K562 (cell line): ENCODE measurements around the gene MYO18A. TPM values are rescaled to one million over a fixed set of nuclear protein-coding genes. Genes with fewer than 3 reads are reported as not detected.

Source experiments
- ATAC-seq: fragments of 200-7000 bp; cut with Tn5 transposase; 3 replicates; pipeline ENCODE4 v1.9.1; 2020; ENCODE audit warnings: moderate library complexity
- BruUV-seq: library from RNA; stranded (reverse); fragments of 400-500 nt; replicated peaks from 2 replicates; lab custom pipeline; 2021; lab: Mats Ljungman, UMichigan
- CTCF ChIA-PET: fragments of 300-600 bp; formaldehyde crosslinking; extraction: SDS; loops from one replicate; lab custom pipeline; 2021; ENCODE audit warnings: low intra/inter-chr PET ratio; lab: Yijun Ruan, JAX
- POLR2A ChIA-PET: fragments of 300-600, 350-650 bp; sonication (Branson Sonifier 250); formaldehyde crosslinking; extraction: SDS; loops from one replicate; lab custom pipeline; 2021; ENCODE audit warnings: antibody characterized with exemption, inconsistent platforms; lab: Yijun Ruan, JAX
- DNase-seq, 4 experiments: peaks; one replicate each; pipeline versions ENCODE4 v3.0.0 to v3.0.0-alpha.2; 2011 to 2018; ENCODE audit warnings: low spot score in 3 of 4, mixed read lengths in 3 of 4; ENCODE audit errors: extremely low read depth in 1 of 4
- FAIRE-seq: peaks from 2 replicates; lab custom pipeline; 2011; peaks lifted over from hg19 to GRCh38; lab: Jason Lieb, UNC
- H2AFZ ChIP-seq: 2 replicates; pipeline ENCODE4 v1.6.0; 2011; ENCODE audit warnings: low read depth, low read length, control low read depth, inconsistent platforms
- H3K27ac ChIP-seq: fragments of 200-600 bp; 3 replicates; pipeline ENCODE4 v1.8.0; 2011; ENCODE audit warnings: low read depth, mild to moderate bottlenecking, control low read depth, inconsistent platforms, low read length, moderate library complexity, mixed read lengths; ENCODE audit errors: extremely low read depth
- H3K27me3 ChIP-seq, 2 experiments: fragments of 300-600 bp in 1 of 2; 2 replicates in 1 of 2; 3 replicates in 1 of 2; pipeline versions ENCODE4 v1.6.0 to v1.8.0; 2011; ENCODE audit warnings: inconsistent platforms in 2 of 2, low read length in 2 of 2, mild to moderate bottlenecking in 1 of 2, mixed read lengths in 1 of 2, moderate library complexity in 1 of 2; ENCODE audit not compliant: control insufficient read depth in 2 of 2, insufficient read depth in 2 of 2
- H3K36me3 ChIP-seq: fragments of 300-600 bp; 3 replicates; pipeline ENCODE4 v1.8.0; 2011; ENCODE audit warnings: mild to moderate bottlenecking, low read length, inconsistent platforms; ENCODE audit not compliant: control insufficient read depth, insufficient read depth
- H3K4me1 ChIP-seq, 2 experiments: fragments of 200-600 bp in 1 of 2; replicated peaks in 1 of 2; 2 replicates in 1 of 2; 3 replicates in 1 of 2; pipeline versions ENCODE4 v1.5.1 to v1.8.0; 2011; ENCODE audit warnings: inconsistent platforms in 2 of 2, low read length in 2 of 2, mild to moderate bottlenecking in 1 of 2, mixed read lengths in 1 of 2, moderate library complexity in 1 of 2; ENCODE audit not compliant: control insufficient read depth in 2 of 2, insufficient read depth in 2 of 2
- H3K4me2 ChIP-seq: 2 replicates; pipeline ENCODE4 v1.6.1; 2011; ENCODE audit warnings: low read length, control low read depth, inconsistent platforms, mixed read lengths; ENCODE audit not compliant: insufficient read depth
- H3K4me3 ChIP-seq: fragments of 200-600 bp; sonication (generic), shearing (Covaris generic); 2 replicates; pipeline ENCODE4 v1.5.1; 2016; ENCODE audit warnings: control low read depth, inconsistent platforms
- H3K79me2 ChIP-seq: fragments of 200-600 bp; 3 replicates; pipeline ENCODE4 v1.8.0; 2011; ENCODE audit warnings: low read length, inconsistent platforms; ENCODE audit not compliant: control insufficient read depth, insufficient read depth
- H3K9ac ChIP-seq, 2 experiments: 2 replicates each; pipeline versions ENCODE4 v1.6.0 to v1.6.1; 2011; ENCODE audit warnings: low read depth in 2 of 2, low read length in 2 of 2, control low read depth in 1 of 2, inconsistent platforms in 1 of 2, mild to moderate bottlenecking in 1 of 2, mixed read lengths in 1 of 2; ENCODE audit not compliant: insufficient read depth in 1 of 2
- H3K9me1 ChIP-seq: one replicate; pipeline ENCODE4 v1.6.0; 2011; ENCODE audit warnings: inconsistent platforms, mild to moderate bottlenecking, low read length, moderate library complexity; ENCODE audit not compliant: control insufficient read depth, insufficient read depth
- H3K9me3 ChIP-seq: replicated peaks from 2 replicates; pipeline ENCODE4 v1.5.1; 2011; ENCODE audit warnings: low read depth, low read length, inconsistent platforms; ENCODE audit not compliant: control insufficient read depth, insufficient read depth
- H4K20me1 ChIP-seq: replicated peaks from 2 replicates; pipeline ENCODE4 v1.6.1; 2011; ENCODE audit warnings: low read length, inconsistent platforms, mixed read lengths; ENCODE audit not compliant: control insufficient read depth, insufficient read depth
- REST ChIP-seq, 2 experiments: fragments of 450-650 bp; formaldehyde crosslinking in 1 of 2; IDR thresholded peaks; 2 replicates each; pipeline versions ENCODE4 v1.4.0 to v1.6.1; 2014 to 2020; ENCODE audit warnings: mild to moderate bottlenecking in 2 of 2, borderline replicate concordance in 1 of 2, low read depth in 1 of 2
- THAP7 ChIP-seq: fragments of 250-450 bp; sonication (Bioruptor Pico); IDR thresholded peaks from 2 replicates; pipeline ENCODE4 v1.5.0; 2021
- WGBS: fragments of 100-300 bp; shearing (Covaris generic); methylation state at CpG from one replicate; pipeline ENCODE4 v1.1.6; 2016; ENCODE audit warnings: low coverage, mixed read lengths; ENCODE audit not compliant: insufficient coverage; ENCODE audit errors: missing lambda C conversion rate; 5-methylcytosine and 5-hydroxymethylcytosine counted together
- in situ Hi-C: fragments of 300-500 bp; cut with MboI; formaldehyde crosslinking; loops from 4 replicates; pipeline ENCODE4 v1.15.0; 2018; ENCODE audit warnings: inconsistent platforms, mixed read lengths
- intact Hi-C: fragments of 100-400 bp; cut with micrococcal nuclease; formaldehyde crosslinking; loops from 2 replicates; pipeline ENCODE4 v1.14.2; 2022
- polyA plus RNA-seq, 8 experiments: library from polyadenylated mRNA; depleted of rRNA in 4 of 8; stranded (reverse) in 5 of 8; unstranded in 3 of 8; fragments of >200 nt; fragmentation: Nextera tagmentation in 2 of 8; fragmentation: Illumina TruSeq in 1 of 8; extraction: Ambion mirVana in 2 of 8; extraction: Trizol in 1 of 8; gene quantifications; 2 replicates each; pipeline versions ENCODE4 v1.2.1 to v1.2.3, GENCODE V29; 2011 to 2014; ENCODE audit warnings: inconsistent platforms in 1 of 8, missing spikeins in 1 of 8
- total RNA-seq, 7 experiments: library from RNA; depleted of rRNA in 6 of 7; stranded (reverse); fragments of >200 nt in 6 of 7; fragmentation: Illumina TruSeq in 2 of 7; extraction: Trizol in 2 of 7; gene quantifications; 2 replicates each; pipeline versions ENCODE4 v1.2.1 to v1.2.3, GENCODE V29; 2011 to 2021; ENCODE audit warnings: low replicate concordance in 1 of 7

The MYO18A gene
- total and polyA plus RNA-seq, 9 of the 15 experiments (the other 6 are each of a cell fraction or from before 2014, with no cell fraction given), result 2.5 to 65.4 (median 17.1) TPM

GRCh38 chr17:29169806-29170591 is 10.2 kb downstream of the MYO18A start:
- intact Hi-C loops (no loop called here), in situ Hi-C loops (no loop called here)
- no peak overlapping the region for H3K4me2 ChIP-seq
- no peak overlapping the region for H2AFZ ChIP-seq
- peaks cover 48% of the 10 kb centered on the region for H3K36me3 ChIP-seq
- H3K27me3 ChIP-seq, result no peaks in the 10 kb centered on the region
- peaks cover 5% of the 10 kb centered on the region for H3K9me1 ChIP-seq
- FAIRE-seq (no peak), DNase-seq (peak in 1 of 4 experiments; percentile 9), ATAC-seq (no peak; the same call in 2 of the 3 replicates)
- POLR2A ChIA-PET, result interaction anchor here (1.5 kb wide), 1 partner anchor 21 kb away, joined by 3 read pairs; no protein-coding TSS in a partner anchor
- BruUV-seq, result no TSS peak
- no peaks in the 10 kb centered on the region for H4K20me1 ChIP-seq
- 71% methylated on average over 9 of the region's 9 CpGs for WGBS
- no peak overlapping the region; the same call in 2 of the 3 replicates for H3K27ac ChIP-seq
- H3K4me1 ChIP-seq, result peaks cover 14 to 29% of the 10 kb centered on the region in 2 experiments; a peak in 4 of 5 replicates
- no peak overlapping the region for H3K4me3 ChIP-seq
- H3K79me2 ChIP-seq, result peaks cover 69% of the 10 kb centered on the region
- no peak for TF ChIP-seq THAP7 (CRISPR knock-in tag)
- TF ChIP-seq REST (IDR thresholded peaks at IDR 0.05; ENCODE audit: borderline replicate concordance), result peak; percentile 38; the same call in 1 of the 2 replicates
- no peak for TF ChIP-seq REST (CRISPR knock-in tag; IDR thresholded peaks at IDR 0.05; ENCODE audit: low read depth)
- TF ChIP-seq, all 486 proteins: peak for 1
- no peaks in the 10 kb centered on the region for H3K9me3 ChIP-seq
- CTCF ChIA-PET, result no interaction called here
- H3K9ac ChIP-seq, result peak overlapping the region in 1 of 2 experiments; percentile 65; a peak in 2 of 4 replicates
